HS-5 (cell line): ENCODE data around the gene FASLG.
"Not testable (repeated sequence)": the region's sequence is repeated elsewhere in the genome, so short reads cannot be mapped to it uniquely, and the experiment has no call there.

Experiments used
- DNase-seq: peaks from one replicate; pipeline ENCODE4 v3.0.0-alpha.2; 2012; ENCODE audit warnings: low read depth

Gene FASLG

DNA sequence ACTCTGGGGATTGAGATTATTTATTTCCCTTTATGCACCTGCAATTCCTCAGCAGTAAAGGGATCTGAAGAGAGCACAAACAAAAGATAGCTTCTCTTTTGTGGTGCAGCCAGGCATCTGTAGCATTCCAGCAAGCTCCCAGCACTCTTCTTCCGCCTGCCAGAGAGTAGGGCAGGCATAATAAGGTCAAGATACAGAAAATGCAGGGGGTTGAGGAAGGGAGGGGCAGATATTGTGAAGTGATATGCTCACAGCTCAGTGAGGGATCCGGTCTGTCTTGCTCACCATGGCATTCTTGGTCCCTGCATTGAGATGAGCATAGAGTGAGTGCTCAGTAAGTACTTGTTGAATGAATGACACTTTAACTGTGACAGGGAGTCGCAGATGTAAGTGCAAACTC, 23.9 kb downstream of the FASLG start:
- no peak for DNase-seq

DNA sequence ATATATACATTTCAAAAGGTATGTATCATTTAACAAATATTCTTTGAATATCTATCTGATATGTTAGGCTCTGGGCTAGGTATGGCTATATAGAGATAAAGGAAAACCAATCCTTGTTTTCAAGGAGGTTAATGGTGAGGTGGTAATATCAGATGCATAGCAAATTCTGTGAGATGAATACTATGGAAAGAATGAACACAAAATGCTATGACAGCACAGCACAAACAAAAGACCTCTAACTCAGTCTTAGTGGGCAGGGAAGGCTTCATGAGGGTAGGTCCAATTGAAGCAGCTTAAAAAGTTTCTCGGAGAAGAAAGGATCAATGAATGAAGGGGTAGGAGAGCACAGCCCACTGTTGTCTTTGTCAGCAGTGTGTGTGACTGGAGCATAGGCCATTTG, 27.2 kb downstream of the FASLG start:
- no peak for DNase-seq

GRCh38 chr1:172688428-172689085, 29.7 kb downstream of the FASLG start:
- DNase-seq: not testable (repeated sequence)

- not testable (repeated sequence) for DNase-seq
These were observed 32.0 kb downstream of the FASLG start for GRCh38 chr1:172690925-172691324.

GRCh38 chr1:172697534-172698002, 38.7 kb downstream of the FASLG start:
- DNase-seq: no peak

- no peak for DNase-seq
These were observed 39.3 kb downstream of the FASLG start for GRCh38 chr1:172698224-172698623.

DNA sequence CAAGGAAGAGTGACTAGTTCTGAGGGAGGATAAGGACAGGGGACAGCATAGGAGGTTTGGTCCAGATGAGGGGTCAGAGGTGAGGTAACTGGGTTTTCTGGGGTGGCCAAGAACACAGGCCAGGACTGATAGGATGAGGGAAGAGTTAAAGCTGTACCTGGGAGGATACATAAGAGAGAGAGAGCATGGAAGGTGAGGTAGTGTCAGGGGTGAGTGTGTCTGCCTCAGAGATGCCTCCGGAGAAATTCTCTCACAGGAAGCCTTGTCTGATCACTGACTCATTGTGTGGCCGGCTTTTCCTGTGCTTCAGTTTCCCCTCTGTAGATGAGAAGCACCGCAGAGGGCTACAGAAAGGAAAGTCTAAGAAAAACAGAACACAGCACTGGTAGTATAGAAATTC, 40.2 kb downstream of the FASLG start:
- no peak for DNase-seq

- no peak for DNase-seq
These were observed 40.9 kb downstream of the FASLG start for GRCh38 chr1:172699695-172700227.

DNA sequence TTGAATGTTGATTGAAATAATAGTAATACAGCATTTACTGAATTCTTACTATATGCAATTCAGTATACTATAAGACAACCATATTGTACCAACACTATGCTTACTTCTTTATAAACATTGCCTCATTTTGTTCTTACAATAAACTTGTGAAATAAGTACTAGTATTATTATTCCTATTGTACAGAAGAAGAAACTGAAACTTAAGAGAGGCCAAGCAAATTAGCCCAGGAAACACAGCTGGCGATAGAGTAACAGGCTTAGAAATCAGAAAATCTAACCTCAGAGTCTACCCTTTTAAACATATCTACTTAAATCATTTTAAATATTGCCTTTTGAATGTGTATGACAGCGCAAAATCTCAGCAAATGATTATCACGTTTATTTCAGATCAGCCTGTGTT, 41.7 kb downstream of the FASLG start:
- no peak for DNase-seq

GRCh38 chr1:172704001-172704400, 45.1 kb downstream of the FASLG start:
- DNase-seq: no peak

DNA sequence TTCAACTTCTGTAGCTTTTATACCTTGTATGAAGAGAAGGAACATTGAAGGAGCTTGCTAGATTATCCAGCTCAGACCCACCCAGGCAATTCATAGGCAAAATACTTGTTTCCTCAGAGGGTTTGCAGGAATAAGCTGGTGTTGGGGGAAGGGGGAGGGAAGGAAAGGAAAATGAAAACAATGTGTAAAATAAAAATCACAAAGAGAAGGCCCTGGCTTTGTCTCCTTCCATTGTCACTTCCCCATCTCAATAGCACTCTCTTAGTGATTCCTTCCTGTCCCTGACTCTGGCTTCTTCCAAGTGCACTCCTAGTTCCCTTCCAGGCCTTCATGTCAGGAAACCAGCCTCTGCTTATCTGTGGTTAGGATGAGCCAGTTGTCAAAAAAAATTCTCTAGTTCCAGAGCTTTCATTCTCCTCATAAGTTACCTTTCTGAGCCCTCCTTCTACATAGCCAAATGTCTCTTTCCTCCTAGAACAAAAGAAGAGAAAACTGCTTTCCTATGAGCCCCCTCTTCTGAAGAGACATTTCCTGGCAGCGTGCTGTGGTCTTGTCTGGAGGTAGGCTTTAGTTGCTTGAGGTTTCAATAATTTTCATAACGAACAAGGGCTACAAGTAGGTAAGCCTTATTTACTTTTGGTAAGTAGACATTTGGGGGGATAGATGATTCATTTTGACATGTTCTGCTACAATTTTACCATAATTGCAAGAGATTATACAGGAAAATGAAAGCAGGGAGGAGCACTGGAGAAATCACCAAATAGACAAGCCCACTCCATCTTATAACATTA, 45.7 kb downstream of the FASLG start:
- no peak for DNase-seq

- no peak for DNase-seq
These were observed 49.5 kb downstream of the FASLG start for GRCh38 chr1:172708452-172708851.

DNA sequence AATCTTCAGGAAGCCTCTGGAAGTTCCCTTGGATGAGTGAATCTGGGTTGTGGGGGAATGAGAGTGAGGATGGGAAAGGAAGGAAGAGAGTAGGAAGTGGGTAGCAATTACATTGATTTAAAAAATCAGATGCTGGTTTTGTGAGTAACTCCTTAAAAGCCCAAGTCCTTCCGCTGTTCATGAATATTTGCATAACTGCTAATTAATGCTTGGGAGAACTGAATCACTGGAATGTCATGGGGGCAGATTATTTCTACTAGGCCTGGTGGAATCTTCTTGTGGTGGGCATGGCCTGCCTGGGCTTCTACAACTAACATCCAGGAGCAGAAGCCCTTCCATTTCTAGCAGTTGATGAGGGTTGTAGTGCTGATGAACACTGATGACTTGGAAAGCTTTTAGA, 52.7 kb downstream of the FASLG start:
- no peak for DNase-seq

GRCh38 chr1:172713466-172713865, 54.6 kb downstream of the FASLG start:
- no peak for DNase-seq
